Neural progenitor cell (in vitro differentiated cells): ENCODE results near the gene AK5.

Experiments used
- EZH2 ChIP-seq: fragments of 200-600 bp; sonication (generic); IDR thresholded peaks from 2 replicates; pipeline ENCODE4 v1.6.1; 2017; ENCODE audit warnings: antibody characterized with exemption, mild to moderate bottlenecking, moderate library complexity
- TF ChIP-seq, protein P1 (sequence below): fragments of 200-600 bp; sonication (generic); IDR thresholded peaks from 2 replicates; pipeline ENCODE4 v1.5.1; 2017; ENCODE audit warnings: antibody characterized with exemption, mild to moderate bottlenecking

DNA sequence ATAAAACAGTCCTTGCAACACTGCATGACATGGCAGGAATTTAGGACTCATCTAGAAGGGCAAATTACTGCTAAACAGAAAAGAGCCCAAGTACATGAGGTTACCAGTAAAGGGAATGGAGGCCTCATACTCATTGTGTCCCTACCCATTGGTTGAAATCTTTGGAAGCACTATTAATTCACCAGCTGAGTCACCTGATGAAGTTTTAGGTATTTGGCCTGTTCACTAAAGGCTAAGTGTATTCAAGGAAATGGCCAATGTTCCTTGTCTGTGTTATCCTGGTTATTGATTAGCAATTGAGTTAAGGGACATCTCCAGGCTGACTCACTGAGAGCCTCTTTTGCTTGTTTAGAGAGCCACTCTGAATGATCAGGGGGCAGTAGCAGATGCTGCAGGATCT is 212.2 kb downstream of the AK5 start:
- TF ChIP-seq, protein P1, sequence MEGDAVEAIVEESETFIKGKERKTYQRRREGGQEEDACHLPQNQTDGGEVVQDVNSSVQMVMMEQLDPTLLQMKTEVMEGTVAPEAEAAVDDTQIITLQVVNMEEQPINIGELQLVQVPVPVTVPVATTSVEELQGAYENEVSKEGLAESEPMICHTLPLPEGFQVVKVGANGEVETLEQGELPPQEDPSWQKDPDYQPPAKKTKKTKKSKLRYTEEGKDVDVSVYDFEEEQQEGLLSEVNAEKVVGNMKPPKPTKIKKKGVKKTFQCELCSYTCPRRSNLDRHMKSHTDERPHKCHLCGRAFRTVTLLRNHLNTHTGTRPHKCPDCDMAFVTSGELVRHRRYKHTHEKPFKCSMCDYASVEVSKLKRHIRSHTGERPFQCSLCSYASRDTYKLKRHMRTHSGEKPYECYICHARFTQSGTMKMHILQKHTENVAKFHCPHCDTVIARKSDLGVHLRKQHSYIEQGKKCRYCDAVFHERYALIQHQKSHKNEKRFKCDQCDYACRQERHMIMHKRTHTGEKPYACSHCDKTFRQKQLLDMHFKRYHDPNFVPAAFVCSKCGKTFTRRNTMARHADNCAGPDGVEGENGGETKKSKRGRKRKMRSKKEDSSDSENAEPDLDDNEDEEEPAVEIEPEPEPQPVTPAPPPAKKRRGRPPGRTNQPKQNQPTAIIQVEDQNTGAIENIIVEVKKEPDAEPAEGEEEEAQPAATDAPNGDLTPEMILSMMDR, result no peak
- TF ChIP-seq EZH2, result no peak
